Measurements from ENCODE around the gene UROC1.

The UROC1 gene

GRCh38 chr3:126517291-126517951, at the start of gene UROC1:
Gene UROC1, minus strand, starts transcription at chr3:126517773. Its CDS starts 54 bp downstream, at chr3:126517719.
- DNase-seq (ENCODE audit: low read depth in 2 of 2) = no peak

- DNase-seq (ENCODE audit: low read depth in 2 of 2) = no peak
These were observed 45.2 kb upstream of the UROC1 start for GRCh38 chr3:126562737-126563276.

GRCh38 chr3:126558336-126559071, 40.9 kb upstream of the UROC1 start, which contains the start of gene C3orf22:
Gene C3orf22, minus strand, starts transcription at chr3:126558932. Its CDS starts 5,542 bp downstream, at chr3:126553390.
- DNase-seq (ENCODE audit: low read depth in 2 of 2) = no peak

GRCh38 chr3:126557761-126558160, 40.2 kb upstream of the UROC1 start:
- DNase-seq (ENCODE audit: low read depth in 2 of 2) = no peak

GRCh38 chr3:126557415-126557745, 39.8 kb upstream of the UROC1 start:
- DNase-seq (ENCODE audit: low read depth in 2 of 2) = no peak

- DNase-seq (ENCODE audit: low read depth in 2 of 2) = no peak
These were observed 39.3 kb upstream of the UROC1 start for GRCh38 chr3:126556637-126557414.

- no peak for DNase-seq (ENCODE audit: low read depth in 2 of 2)
These were observed 38.4 kb upstream of the UROC1 start for GRCh38 chr3:126555795-126556636.

GRCh38 chr3:126554560-126555525, 37.3 kb upstream of the UROC1 start:
- DNase-seq (ENCODE audit: low read depth in 2 of 2) = no peak

- DNase-seq (ENCODE audit: low read depth in 2 of 2) = no peak
These were observed 35.9 kb upstream of the UROC1 start for GRCh38 chr3:126553284-126554084.

GRCh38 chr3:126552688-126553283, 35.2 kb upstream of the UROC1 start:
- DNase-seq (ENCODE audit: low read depth in 2 of 2) = no peak

- DNase-seq (ENCODE audit: low read depth in 2 of 2) = no peak
These were observed 34.5 kb upstream of the UROC1 start for GRCh38 chr3:126551839-126552687.

- DNase-seq (ENCODE audit: low read depth in 2 of 2) = no peak
These were observed 33.7 kb upstream of the UROC1 start for GRCh38 chr3:126551121-126551838.

- DNase-seq (ENCODE audit: low read depth in 2 of 2) = no peak
These were observed 33.0 kb upstream of the UROC1 start for GRCh38 chr3:126550488-126551051.

GRCh38 chr3:126549861-126550487, 32.4 kb upstream of the UROC1 start:
- no peak for DNase-seq (ENCODE audit: low read depth in 2 of 2)

- no peak for DNase-seq (ENCODE audit: low read depth in 2 of 2)
These were observed 31.2 kb upstream of the UROC1 start for GRCh38 chr3:126548556-126549466.
